ENCODE results near the gene DYNLRB1. TPM values are rescaled to one million over a fixed set of nuclear protein-coding genes. Genes with fewer than 3 reads are reported as not detected.

Gene DYNLRB1
- total and polyA plus RNA-seq, 5 donors, result 134 to 289 (median 158) TPM

- H3K27me3 ChIP-seq (ENCODE audit: control insufficient read depth, insufficient read depth), result no peaks in the 10 kb centered on the region
- peak overlapping the region; percentile 19 for H3K27ac ChIP-seq (ENCODE audit: low read length)
- WGBS, result 85% methylated on average over 7 of the region's 7 CpGs
- no peak for ATAC-seq
- peaks cover 6% of the 10 kb centered on the region for H3K4me1 ChIP-seq (ENCODE audit: control insufficient read depth, insufficient read depth, low read length)
- H3K9me3 ChIP-seq (ENCODE audit: control insufficient read depth, low read length), result no peaks in the 10 kb centered on the region
- H3K4me3 ChIP-seq (ENCODE audit: low read length), result no peak overlapping the region
- DNase-seq, result no peak
- intact Hi-C loops (cut with DNase I), result loop anchor here in 1 of 4 donors (10.0 kb wide), 1 partner anchor 211 kb away; no protein-coding TSS in a partner anchor
Observed at GRCh38 chr20:34525342-34525708, 9.1 kb downstream of the DYNLRB1 start.

- Histone ChIP-seq H3K27me3 (ENCODE audit: control insufficient read depth, insufficient read depth) (no peaks in the 10 kb centered on the region), H3K9me3 (ENCODE audit: control insufficient read depth, low read length) (no peaks in the 10 kb centered on the region), H3K27ac (ENCODE audit: low read length) (peak overlapping the region; percentile 58), H3K4me1 (ENCODE audit: control insufficient read depth, insufficient read depth, low read length) (peaks cover 6% of the 10 kb centered on the region), H3K4me3 (ENCODE audit: low read length) (no peak overlapping the region)
- intact Hi-C loops (cut with DNase I), result loop anchor here in 1 of 4 donors (10.0 kb wide), 1 partner anchor 211 kb away; no protein-coding TSS in a partner anchor
- DNase-seq, result peak; percentile 82 to 84 (median 82)
- peak; percentile 76 to 91 for ATAC-seq
- WGBS, result 31% methylated on average over 14 of the region's 14 CpGs
Observed at GRCh38 chr20:34525709-34526416, 9.6 kb downstream of the DYNLRB1 start.

- intact Hi-C loops (cut with DNase I), result loop anchor here in 1 of 4 donors (10.0 kb wide), 1 partner anchor 212 kb away; no protein-coding TSS in a partner anchor
- Histone ChIP-seq H3K27ac (ENCODE audit: low read length) (peak overlapping the region; percentile 58), H3K4me3 (ENCODE audit: low read length) (no peak overlapping the region), H3K9me3 (ENCODE audit: control insufficient read depth, low read length) (no peaks in the 10 kb centered on the region), H3K4me1 (ENCODE audit: control insufficient read depth, insufficient read depth, low read length) (peaks cover 6% of the 10 kb centered on the region), H3K27me3 (ENCODE audit: control insufficient read depth, insufficient read depth) (no peaks in the 10 kb centered on the region)
- DNase-seq, result no peak
- no peak for ATAC-seq
- WGBS, result 83% methylated on average over 5 of the region's 5 CpGs
Observed at GRCh38 chr20:34526466-34526865, 10.2 kb downstream of the DYNLRB1 start.

GRCh38 chr20:34527016-34527415 is 10.8 kb downstream of the DYNLRB1 start:
- intact Hi-C loops (cut with DNase I), result loop anchor here in 1 of 4 donors (10.0 kb wide), 1 partner anchor 212 kb away; no protein-coding TSS in a partner anchor
- Histone ChIP-seq H3K4me3 (ENCODE audit: low read length) (no peak overlapping the region), H3K9me3 (ENCODE audit: control insufficient read depth, low read length) (no peaks in the 10 kb centered on the region), H3K27me3 (ENCODE audit: control insufficient read depth, insufficient read depth) (no peaks in the 10 kb centered on the region), H3K4me1 (ENCODE audit: control insufficient read depth, insufficient read depth, low read length) (peaks cover 6% of the 10 kb centered on the region), H3K27ac (ENCODE audit: low read length) (peak overlapping the region; percentile 6)
- DNase-seq (no peak), ATAC-seq (no peak)
- WGBS, result 89% methylated on average over 10 of the region's 10 CpGs

- ATAC-seq, result peak; percentile 13 to 49
- WGBS, result 57% methylated on average over 5 of the region's 5 CpGs
- Histone ChIP-seq H3K4me1 (ENCODE audit: control insufficient read depth, insufficient read depth, low read length) (peaks cover 6% of the 10 kb centered on the region), H3K9me3 (ENCODE audit: control insufficient read depth, low read length) (no peaks in the 10 kb centered on the region), H3K27ac (ENCODE audit: low read length) (no peak overlapping the region), H3K4me3 (ENCODE audit: low read length) (no peak overlapping the region), H3K27me3 (ENCODE audit: control insufficient read depth, insufficient read depth) (no peaks in the 10 kb centered on the region)
- intact Hi-C loops (cut with DNase I), result loop anchor here in 1 of 4 donors (10.0 kb wide), 1 partner anchor 214 kb away; no protein-coding TSS in a partner anchor
- DNase-seq, result peak in 2 of 3 donors; percentile 75 to 77
Observed at GRCh38 chr20:34528921-34529297, 12.7 kb downstream of the DYNLRB1 start.

- Histone ChIP-seq H3K27me3 (ENCODE audit: control insufficient read depth, insufficient read depth) (no peaks in the 10 kb centered on the region), H3K4me3 (ENCODE audit: low read length) (no peak overlapping the region), H3K9me3 (ENCODE audit: control insufficient read depth, low read length) (no peaks in the 10 kb centered on the region), H3K4me1 (ENCODE audit: control insufficient read depth, insufficient read depth, low read length) (peaks cover 6% of the 10 kb centered on the region), H3K27ac (ENCODE audit: low read length) (no peak overlapping the region)
- WGBS, result 75% methylated on average over 3 of the region's 3 CpGs
- intact Hi-C loops (cut with DNase I), result loop anchor here in 1 of 4 donors (10.0 kb wide), 1 partner anchor 215 kb away; no protein-coding TSS in a partner anchor
- ATAC-seq, result no peak
- DNase-seq, result peak in 1 of 3 donors; percentile 13
Observed at GRCh38 chr20:34529742-34530141, 13.5 kb downstream of the DYNLRB1 start.

GRCh38 chr20:34530342-34530741 is 14.1 kb downstream of the DYNLRB1 start:
- H3K27me3 ChIP-seq (ENCODE audit: control insufficient read depth, insufficient read depth), result no peaks in the 10 kb centered on the region
- DNase-seq, result no peak
- intact Hi-C loops (cut with DNase I), result no loop called here
- WGBS, result 80% methylated on average over 5 of the region's 5 CpGs
- no peak for ATAC-seq
- no peaks in the 10 kb centered on the region for H3K9me3 ChIP-seq (ENCODE audit: control insufficient read depth, low read length)
- no peak overlapping the region for H3K27ac ChIP-seq (ENCODE audit: low read length)
- H3K4me3 ChIP-seq (ENCODE audit: low read length), result no peak overlapping the region
- H3K4me1 ChIP-seq (ENCODE audit: control insufficient read depth, insufficient read depth, low read length), result peaks cover 6% of the 10 kb centered on the region

GRCh38 chr20:34531608-34532265 is 15.5 kb downstream of the DYNLRB1 start:
- ATAC-seq, result no peak
- 84% methylated on average over 8 of the region's 8 CpGs for WGBS

GRCh38 chr20:34532320-34532719 is 16.1 kb downstream of the DYNLRB1 start:
- DNase-seq (peak in 1 of 3 donors; percentile 12), ATAC-seq (no peak)
- 80% methylated on average over 8 of the region's 8 CpGs for WGBS
- H3K9me3 ChIP-seq (ENCODE audit: control insufficient read depth, low read length), result no peaks in the 10 kb centered on the region
- no peak overlapping the region for H3K27ac ChIP-seq (ENCODE audit: low read length)
- H3K4me3 ChIP-seq (ENCODE audit: low read length), result no peak overlapping the region
- H3K4me1 ChIP-seq (ENCODE audit: control insufficient read depth, insufficient read depth, low read length), result no peaks in the 10 kb centered on the region
- no peaks in the 10 kb centered on the region for H3K27me3 ChIP-seq (ENCODE audit: control insufficient read depth, insufficient read depth)
- intact Hi-C loops (cut with DNase I), result no loop called here

More at GRCh38 chr20:34531608-34532265, 15.5 kb downstream of the DYNLRB1 start:
- intact Hi-C loops (cut with DNase I), result no loop called here
- Histone ChIP-seq H3K4me3 (ENCODE audit: low read length) (no peak overlapping the region), H3K4me1 (ENCODE audit: control insufficient read depth, insufficient read depth, low read length) (peaks cover 3% of the 10 kb centered on the region), H3K27me3 (ENCODE audit: control insufficient read depth, insufficient read depth) (no peaks in the 10 kb centered on the region), H3K27ac (ENCODE audit: low read length) (no peak overlapping the region), H3K9me3 (ENCODE audit: control insufficient read depth, low read length) (no peaks in the 10 kb centered on the region)
- no peak for DNase-seq

GRCh38 chr20:34532756-34533155 is 16.5 kb downstream of the DYNLRB1 start:
- Histone ChIP-seq H3K4me1 (ENCODE audit: control insufficient read depth, insufficient read depth, low read length) (no peaks in the 10 kb centered on the region), H3K4me3 (ENCODE audit: low read length) (no peak overlapping the region), H3K27me3 (ENCODE audit: control insufficient read depth, insufficient read depth) (no peaks in the 10 kb centered on the region), H3K27ac (ENCODE audit: low read length) (no peak overlapping the region), H3K9me3 (ENCODE audit: control insufficient read depth, low read length) (no peaks in the 10 kb centered on the region)
- 86% methylated on average over 7 of the region's 7 CpGs for WGBS
- ATAC-seq (no peak), DNase-seq (peak in 1 of 3 donors; percentile 41)
- intact Hi-C loops (cut with DNase I), result no loop called here
